Measurements from ENCODE around the gene GNRH2. TPM values are rescaled to one million over a fixed set of nuclear protein-coding genes. Genes with fewer than 3 reads are reported as not detected.

GNRH2 gene
- total RNA-seq, 4 donors from 2014 or later: 4.6 TPM; not detected in 3

GRCh38 chr20:3067139-3068014 lies 24.0 kb downstream of the GNRH2 start:
- no peak for DNase-seq (ENCODE audit: low spot score in 2 of 2)
- Histone ChIP-seq H3K36me3 (no peaks in the 10 kb centered on the region), H3K4me1 (peaks cover 0 to 10% (median 2%) of the 10 kb centered on the region in 4 donors), H3K4me3 (no peak overlapping the region), H3K27me3 (peaks cover 0 to 35% of the 10 kb centered on the region in 2 donors), H3K9me3 (no peaks in the 10 kb centered on the region), H3K27ac (no peak overlapping the region)
- WGBS, 2 donors: 77 to 84% methylated on average over 23 of the region's 23 CpGs
- TF ChIP-seq POLR2A (IDR thresholded peaks at IDR 0.05): no peak
- TF ChIP-seq CTCF (IDR thresholded peaks at IDR 0.05): no peak
- no peak for TF ChIP-seq EP300 (IDR thresholded peaks at IDR 0.05)

GRCh38 chr20:3068075-3068474 lies 24.7 kb downstream of the GNRH2 start:
- peaks cover 0 to 42% of the 10 kb centered on the region in 2 donors for H3K27me3 ChIP-seq
- no peak for DNase-seq (ENCODE audit: low spot score in 2 of 2)
- no peaks in the 10 kb centered on the region for H3K9me3 ChIP-seq
- H3K27ac ChIP-seq: no peak overlapping the region
- H3K36me3 ChIP-seq: no peaks in the 10 kb centered on the region
- H3K4me3 ChIP-seq: no peak overlapping the region
- H3K4me1 ChIP-seq: peaks cover 0 to 11% (median 2%) of the 10 kb centered on the region in 4 donors
- 69 to 70% methylated on average over 8 of the region's 8 CpGs for WGBS, 2 donors
- no peak for TF ChIP-seq CTCF (IDR thresholded peaks at IDR 0.05)
- TF ChIP-seq POLR2A (IDR thresholded peaks at IDR 0.05): no peak
- TF ChIP-seq EP300 (IDR thresholded peaks at IDR 0.05): no peak

- Histone ChIP-seq H3K36me3 (no peaks in the 10 kb centered on the region), H3K4me3 (no peak overlapping the region), H3K27ac (no peak overlapping the region), H3K9me3 (no peaks in the 10 kb centered on the region), H3K4me1 (peaks cover 0 to 11% (median 2%) of the 10 kb centered on the region in 4 donors), H3K27me3 (peaks cover 0 to 54% of the 10 kb centered on the region in 2 donors)
- no peak for DNase-seq (ENCODE audit: low spot score in 2 of 2)
- WGBS, 2 donors: 77 to 86% methylated on average over 7 to 8 of the region's 8 CpGs
- TF ChIP-seq POLR2A (IDR thresholded peaks at IDR 0.05) (no peak), CTCF (IDR thresholded peaks at IDR 0.05) (no peak), EP300 (IDR thresholded peaks at IDR 0.05) (no peak)
Measured at GRCh38 chr20:3068986-3069900, 25.8 kb downstream of the GNRH2 start.

- no peak for TF ChIP-seq CTCF (IDR thresholded peaks at IDR 0.05)
- no peak for TF ChIP-seq POLR2A (IDR thresholded peaks at IDR 0.05)
- TF ChIP-seq EP300 (IDR thresholded peaks at IDR 0.05): no peak
Measured at GRCh38 chr20:3070725-3071124, 27.3 kb downstream of the GNRH2 start.

More at GRCh38 chr20:3070725-3071124, 27.3 kb downstream of the GNRH2 start:
- H3K4me3 ChIP-seq: no peak overlapping the region
- H3K36me3 ChIP-seq: no peaks in the 10 kb centered on the region
- DNase-seq (ENCODE audit: low spot score in 2 of 2): no peak
- H3K27ac ChIP-seq: no peak overlapping the region
- H3K9me3 ChIP-seq: no peaks in the 10 kb centered on the region
- WGBS, 2 donors: 80% methylated on average over 4 of the region's 4 CpGs
- H3K27me3 ChIP-seq: peaks cover 0 to 66% of the 10 kb centered on the region in 2 donors
- peaks cover 0 to 11% (median 2%) of the 10 kb centered on the region in 4 donors for H3K4me1 ChIP-seq

Data from tibial nerve (tissue), 4 donors.